Measurements from ENCODE around the gene PAFAH1B2. TPM values are rescaled to one million over a fixed set of nuclear protein-coding genes. Genes with fewer than 3 reads are reported as not detected.
"Not testable (repeated sequence)": the region's sequence is repeated elsewhere in the genome, so short reads cannot be mapped to it uniquely, and the experiment has no call there.

The PAFAH1B2 gene
- total RNA-seq, 1 experiment from 2014 or later: 154 TPM

DNA sequence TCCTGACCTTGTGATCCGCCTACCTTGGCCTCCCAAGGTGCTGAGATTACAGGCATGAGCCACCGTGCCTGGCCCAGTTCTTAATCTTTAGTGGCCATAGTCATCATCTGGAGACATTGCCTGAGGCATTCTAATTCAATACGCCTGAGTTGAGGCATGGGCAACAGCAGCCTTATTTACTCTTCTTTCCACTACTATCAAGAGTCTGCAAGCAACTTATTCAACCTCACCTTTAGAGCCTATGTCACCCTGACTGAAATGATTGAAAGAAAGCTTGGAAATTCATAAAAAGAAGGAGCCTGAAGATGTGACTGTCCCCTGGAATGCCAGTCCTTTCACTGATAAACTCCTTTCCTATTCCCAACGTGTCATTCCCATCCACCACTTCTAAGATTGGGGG is 15.8 kb upstream of the PAFAH1B2 start:
- POLR2A ChIA-PET: no interaction called here
- RAD21 ChIA-PET (ENCODE audit: low non-redundant PET in 1 of 2, low total read pairs in 2 of 2, uncharacterized antibody in 2 of 2, unreplicated experiment in 2 of 2): no interaction called here
- no peaks in the 10 kb centered on the region for H3K27me3 ChIP-seq (ENCODE audit: insufficient read depth, low read length)
- no TSS peak for BruUV-seq (replicated peaks)
- peaks cover 0 to 11% of the 10 kb centered on the region in 2 experiments; a peak in 2 of 4 replicates for H3K4me1 ChIP-seq (ENCODE audit: control insufficient read depth in 1 of 2, insufficient read depth in 2 of 2, low read length in 2 of 2)
- H3K9ac ChIP-seq (ENCODE audit: low read length): no peak overlapping the region
- no peaks in the 10 kb centered on the region for H4K20me1 ChIP-seq (ENCODE audit: insufficient read depth)
- H3K4me2 ChIP-seq (ENCODE audit: low read length): no peak overlapping the region
- no peaks in the 10 kb centered on the region for H3K9me2 ChIP-seq (ENCODE audit: insufficient read depth)
- H3K79me2 ChIP-seq (ENCODE audit: insufficient read depth, low read length): no peaks in the 10 kb centered on the region
- no peak overlapping the region for H3K4me3 ChIP-seq (replicated peaks in 1 of 2; ENCODE audit: low read depth in 1 of 2, low read length in 2 of 2)
- ATAC-seq (no peak), DNase-seq (ENCODE audit: low read depth, low spot score) (no peak)
- TF ChIP-seq CBX3 (IDR thresholded peaks at IDR 0.05; ENCODE audit: low read depth): no peak
- TF ChIP-seq, protein P1, sequence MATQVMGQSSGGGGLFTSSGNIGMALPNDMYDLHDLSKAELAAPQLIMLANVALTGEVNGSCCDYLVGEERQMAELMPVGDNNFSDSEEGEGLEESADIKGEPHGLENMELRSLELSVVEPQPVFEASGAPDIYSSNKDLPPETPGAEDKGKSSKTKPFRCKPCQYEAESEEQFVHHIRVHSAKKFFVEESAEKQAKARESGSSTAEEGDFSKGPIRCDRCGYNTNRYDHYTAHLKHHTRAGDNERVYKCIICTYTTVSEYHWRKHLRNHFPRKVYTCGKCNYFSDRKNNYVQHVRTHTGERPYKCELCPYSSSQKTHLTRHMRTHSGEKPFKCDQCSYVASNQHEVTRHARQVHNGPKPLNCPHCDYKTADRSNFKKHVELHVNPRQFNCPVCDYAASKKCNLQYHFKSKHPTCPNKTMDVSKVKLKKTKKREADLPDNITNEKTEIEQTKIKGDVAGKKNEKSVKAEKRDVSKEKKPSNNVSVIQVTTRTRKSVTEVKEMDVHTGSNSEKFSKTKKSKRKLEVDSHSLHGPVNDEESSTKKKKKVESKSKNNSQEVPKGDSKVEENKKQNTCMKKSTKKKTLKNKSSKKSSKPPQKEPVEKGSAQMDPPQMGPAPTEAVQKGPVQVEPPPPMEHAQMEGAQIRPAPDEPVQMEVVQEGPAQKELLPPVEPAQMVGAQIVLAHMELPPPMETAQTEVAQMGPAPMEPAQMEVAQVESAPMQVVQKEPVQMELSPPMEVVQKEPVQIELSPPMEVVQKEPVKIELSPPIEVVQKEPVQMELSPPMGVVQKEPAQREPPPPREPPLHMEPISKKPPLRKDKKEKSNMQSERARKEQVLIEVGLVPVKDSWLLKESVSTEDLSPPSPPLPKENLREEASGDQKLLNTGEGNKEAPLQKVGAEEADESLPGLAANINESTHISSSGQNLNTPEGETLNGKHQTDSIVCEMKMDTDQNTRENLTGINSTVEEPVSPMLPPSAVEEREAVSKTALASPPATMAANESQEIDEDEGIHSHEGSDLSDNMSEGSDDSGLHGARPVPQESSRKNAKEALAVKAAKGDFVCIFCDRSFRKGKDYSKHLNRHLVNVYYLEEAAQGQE (IDR thresholded peaks at IDR 0.05; ENCODE audit: low read depth): no peak
- TF ChIP-seq EZH2phosphoT487 (IDR thresholded peaks at IDR 0.05; ENCODE audit: borderline replicate concordance): no peak
- no peak for TF ChIP-seq TCF7L2 (IDR thresholded peaks at IDR 0.05; ENCODE audit: borderline replicate concordance, extremely low read depth, insufficient read depth, insufficient read length)
- no peak for TF ChIP-seq EZH2 (IDR thresholded peaks at IDR 0.05)
- TF ChIP-seq YY1 (IDR thresholded peaks at IDR 0.05; ENCODE audit: extremely low read depth, insufficient replicate concordance, low read depth, low read length): no peak
- TF ChIP-seq, protein P2, sequence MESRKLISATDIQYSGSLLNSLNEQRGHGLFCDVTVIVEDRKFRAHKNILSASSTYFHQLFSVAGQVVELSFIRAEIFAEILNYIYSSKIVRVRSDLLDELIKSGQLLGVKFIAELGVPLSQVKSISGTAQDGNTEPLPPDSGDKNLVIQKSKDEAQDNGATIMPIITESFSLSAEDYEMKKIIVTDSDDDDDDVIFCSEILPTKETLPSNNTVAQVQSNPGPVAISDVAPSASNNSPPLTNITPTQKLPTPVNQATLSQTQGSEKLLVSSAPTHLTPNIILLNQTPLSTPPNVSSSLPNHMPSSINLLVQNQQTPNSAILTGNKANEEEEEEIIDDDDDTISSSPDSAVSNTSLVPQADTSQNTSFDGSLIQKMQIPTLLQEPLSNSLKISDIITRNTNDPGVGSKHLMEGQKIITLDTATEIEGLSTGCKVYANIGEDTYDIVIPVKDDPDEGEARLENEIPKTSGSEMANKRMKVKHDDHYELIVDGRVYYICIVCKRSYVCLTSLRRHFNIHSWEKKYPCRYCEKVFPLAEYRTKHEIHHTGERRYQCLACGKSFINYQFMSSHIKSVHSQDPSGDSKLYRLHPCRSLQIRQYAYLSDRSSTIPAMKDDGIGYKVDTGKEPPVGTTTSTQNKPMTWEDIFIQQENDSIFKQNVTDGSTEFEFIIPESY (IDR thresholded peaks at IDR 0.05; ENCODE audit: extremely low read depth, insufficient replicate concordance, low read length): no peak
- TF ChIP-seq ZFX (IDR thresholded peaks at IDR 0.05): no peak
- TF ChIP-seq ELF1 (IDR thresholded peaks at IDR 0.05; ENCODE audit: borderline replicate concordance, low read depth): no peak
- TF ChIP-seq, protein P3, sequence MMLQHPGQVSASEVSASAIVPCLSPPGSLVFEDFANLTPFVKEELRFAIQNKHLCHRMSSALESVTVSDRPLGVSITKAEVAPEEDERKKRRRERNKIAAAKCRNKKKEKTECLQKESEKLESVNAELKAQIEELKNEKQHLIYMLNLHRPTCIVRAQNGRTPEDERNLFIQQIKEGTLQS (IDR thresholded peaks at IDR 0.05): no peak
- TF ChIP-seq FOSL1 (IDR thresholded peaks at IDR 0.05; ENCODE audit: low read depth): no peak
- TF ChIP-seq JUND (IDR thresholded peaks at IDR 0.05): no peak
- no peak for TF ChIP-seq RAD21 (IDR thresholded peaks at IDR 0.05; ENCODE audit: low read depth)
- no peaks in the 10 kb centered on the region for H3K9me3 ChIP-seq (ENCODE audit: control insufficient read depth in 1 of 2, insufficient read depth in 1 of 2, low read depth in 1 of 2, low read length in 2 of 2)
- intact Hi-C loops (cut with micrococcal nuclease): no loop called here
- no peaks in the 10 kb centered on the region for H3K36me3 ChIP-seq (ENCODE audit: control insufficient read depth in 1 of 2, insufficient read depth in 2 of 2, low read length in 2 of 2)
- no peak overlapping the region for H3K27ac ChIP-seq (ENCODE audit: low read depth, low read length)
- H2AFZ ChIP-seq (ENCODE audit: low read depth, low read length, poor library complexity, severe bottlenecking): no peak overlapping the region
- CTCF ChIA-PET: no interaction called here

DNA sequence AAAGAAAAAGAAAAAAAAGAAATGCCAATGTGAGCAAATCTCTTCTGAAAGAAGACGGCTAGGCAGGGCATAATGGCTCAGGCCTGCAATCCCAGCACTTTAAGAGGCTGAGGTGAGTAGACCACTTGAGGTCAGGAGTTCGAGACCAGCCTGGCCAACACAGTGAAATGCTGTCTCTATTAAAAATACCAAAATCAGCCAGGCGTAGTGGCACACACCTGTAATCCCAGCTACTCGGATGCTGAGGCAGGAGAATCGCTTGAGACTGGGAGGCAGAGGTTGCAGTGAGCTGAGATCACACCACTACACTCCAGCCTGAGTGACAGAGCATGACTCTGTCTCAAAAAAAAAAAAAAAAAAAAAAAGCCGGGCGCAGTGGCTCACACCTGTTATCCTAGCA is 13.7 kb upstream of the PAFAH1B2 start:
- H3K36me3 ChIP-seq (ENCODE audit: control insufficient read depth in 1 of 2, insufficient read depth in 2 of 2, low read length in 2 of 2); RAD21 ChIA-PET (ENCODE audit: low non-redundant PET in 1 of 2, low total read pairs in 2 of 2, uncharacterized antibody in 2 of 2, unreplicated experiment in 2 of 2); ATAC-seq; BruUV-seq (replicated peaks); H3K4me3 ChIP-seq (replicated peaks in 1 of 2; ENCODE audit: low read depth in 1 of 2, low read length in 2 of 2); H3K4me2 ChIP-seq (ENCODE audit: low read length); DNase-seq (ENCODE audit: low read depth, low spot score); H3K9me3 ChIP-seq (ENCODE audit: control insufficient read depth in 1 of 2, insufficient read depth in 1 of 2, low read depth in 1 of 2, low read length in 2 of 2); H3K9ac ChIP-seq (ENCODE audit: low read length); H3K79me2 ChIP-seq (ENCODE audit: insufficient read depth, low read length); H3K9me2 ChIP-seq (ENCODE audit: insufficient read depth); intact Hi-C loops (cut with micrococcal nuclease); H2AFZ ChIP-seq (ENCODE audit: low read depth, low read length, poor library complexity, severe bottlenecking); H4K20me1 ChIP-seq (ENCODE audit: insufficient read depth); H3K27me3 ChIP-seq (ENCODE audit: insufficient read depth, low read length); H3K27ac ChIP-seq (ENCODE audit: low read depth, low read length); POLR2A ChIA-PET: not testable (repeated sequence)
- CTCF ChIA-PET: interaction anchor here (0.7 kb wide), 1 partner anchor 309 kb away, joined by 3 read pairs; no protein-coding TSS in a partner anchor
- peaks cover 0 to 11% of the 10 kb centered on the region in 2 experiments; a peak in 2 of 4 replicates for H3K4me1 ChIP-seq (ENCODE audit: control insufficient read depth in 1 of 2, insufficient read depth in 2 of 2, low read length in 2 of 2)

Measured in HCT116 (cell line).